Stomach (tissue), 4 donors: Measurements from ENCODE around the gene EMILIN3.

Experiments used
- POLR2A ChIP-seq, 4 donors: fragments of 450-650 bp; IDR thresholded peaks; one replicate each; pipeline ENCODE4 v1.6.1; 2016; ENCODE audit warnings: antibody characterized with exemption in 4 of 4, control low read depth in 2 of 4, mild to moderate bottlenecking in 1 of 4, moderate library complexity in 1 of 4
- TF ChIP-seq, protein P1 (sequence below), 7 experiments: fragments of 450-650 bp in 4 of 7; fragments of 200-600 bp in 3 of 7; sonication (generic) in 3 of 7; IDR thresholded peaks; one replicate each; pipeline ENCODE4 v1.5.1; 2016 to 2019; ENCODE audit warnings: antibody characterized with exemption in 7 of 7, control low read depth in 2 of 7, mild to moderate bottlenecking in 1 of 7

DNA sequence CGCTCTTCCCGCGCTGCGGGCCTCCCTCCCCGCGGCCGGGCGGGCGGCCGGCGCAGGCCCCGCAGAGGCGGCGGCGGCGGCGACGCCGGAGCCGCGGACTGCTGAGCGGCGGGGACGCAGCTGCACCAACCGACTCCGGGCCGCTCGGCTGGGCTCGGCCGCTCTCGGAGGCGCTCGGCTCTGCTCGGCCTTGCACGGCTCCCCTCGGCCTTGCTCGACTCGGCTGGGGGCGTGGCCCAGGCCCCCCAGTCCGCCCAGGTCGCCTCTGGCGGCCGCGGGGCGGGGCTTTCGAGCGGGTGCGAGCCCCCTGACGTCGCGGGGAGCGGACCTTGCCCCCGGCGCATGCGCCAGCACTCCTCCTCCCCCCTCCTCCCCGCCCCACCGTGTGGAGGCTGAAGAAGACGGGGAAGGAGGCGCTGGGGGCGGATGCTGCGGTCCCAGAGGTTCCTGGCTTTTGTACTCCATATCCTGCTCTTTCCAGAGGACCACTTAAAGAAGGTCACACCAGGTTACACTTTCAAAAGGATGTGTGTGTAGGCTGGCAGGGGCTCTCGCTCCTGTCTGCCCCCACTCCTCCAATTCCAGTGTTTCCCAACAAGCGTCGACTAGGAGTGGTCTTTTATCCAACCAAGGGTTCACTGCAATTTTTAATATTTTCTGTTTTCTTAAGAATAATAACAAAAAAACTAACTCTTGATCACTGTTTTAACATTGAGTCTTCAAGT is 48.9 kb downstream of the EMILIN3 start, which contains the start of gene ZHX3:
- TF ChIP-seq, protein P1, sequence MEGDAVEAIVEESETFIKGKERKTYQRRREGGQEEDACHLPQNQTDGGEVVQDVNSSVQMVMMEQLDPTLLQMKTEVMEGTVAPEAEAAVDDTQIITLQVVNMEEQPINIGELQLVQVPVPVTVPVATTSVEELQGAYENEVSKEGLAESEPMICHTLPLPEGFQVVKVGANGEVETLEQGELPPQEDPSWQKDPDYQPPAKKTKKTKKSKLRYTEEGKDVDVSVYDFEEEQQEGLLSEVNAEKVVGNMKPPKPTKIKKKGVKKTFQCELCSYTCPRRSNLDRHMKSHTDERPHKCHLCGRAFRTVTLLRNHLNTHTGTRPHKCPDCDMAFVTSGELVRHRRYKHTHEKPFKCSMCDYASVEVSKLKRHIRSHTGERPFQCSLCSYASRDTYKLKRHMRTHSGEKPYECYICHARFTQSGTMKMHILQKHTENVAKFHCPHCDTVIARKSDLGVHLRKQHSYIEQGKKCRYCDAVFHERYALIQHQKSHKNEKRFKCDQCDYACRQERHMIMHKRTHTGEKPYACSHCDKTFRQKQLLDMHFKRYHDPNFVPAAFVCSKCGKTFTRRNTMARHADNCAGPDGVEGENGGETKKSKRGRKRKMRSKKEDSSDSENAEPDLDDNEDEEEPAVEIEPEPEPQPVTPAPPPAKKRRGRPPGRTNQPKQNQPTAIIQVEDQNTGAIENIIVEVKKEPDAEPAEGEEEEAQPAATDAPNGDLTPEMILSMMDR (IDR thresholded peaks at IDR 0.05) = no peak
- no peak for TF ChIP-seq POLR2A (IDR thresholded peaks at IDR 0.05)
